Testis (tissue), 2 donors: ENCODE data around the gene MECP2.

ENCODE experiments used
- POLR2A ChIP-seq: fragments of 450-650 bp; IDR thresholded peaks from one replicate; pipeline ENCODE4 v1.6.1; 2017; ENCODE audit warnings: antibody characterized with exemption, mild to moderate bottlenecking, moderate library complexity
- TF ChIP-seq, protein P1 (sequence below), 3 experiments: fragments of 450-650 bp in 2 of 3; fragments of 200-600 bp in 1 of 3; sonication (generic) in 1 of 3; IDR thresholded peaks; one replicate each; pipeline ENCODE4 v1.5.1; 2016 to 2019; ENCODE audit warnings: antibody characterized with exemption in 3 of 3, mild to moderate bottlenecking in 2 of 3, moderate library complexity in 1 of 3

DNA sequence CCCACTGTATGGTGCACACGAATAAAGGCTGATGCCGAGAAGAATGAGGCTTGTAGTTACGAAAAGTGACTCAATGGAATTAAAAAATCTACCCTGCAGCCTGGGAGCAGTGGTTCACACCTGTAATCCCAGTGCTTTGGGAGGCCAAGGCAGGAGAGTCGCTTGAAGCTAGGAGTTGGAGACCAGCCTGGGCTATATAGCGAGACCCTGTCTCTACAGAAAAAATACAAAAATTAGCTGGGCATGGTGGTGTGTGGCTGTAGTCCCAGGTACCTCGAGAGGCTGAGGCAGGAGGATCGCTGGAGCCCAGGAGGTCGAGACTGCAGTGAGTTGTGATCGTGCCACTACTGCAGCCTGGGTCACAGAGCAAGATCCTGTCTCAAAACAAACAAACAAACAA lies 34.8 kb upstream of the MECP2 start:
- TF ChIP-seq, protein P1, sequence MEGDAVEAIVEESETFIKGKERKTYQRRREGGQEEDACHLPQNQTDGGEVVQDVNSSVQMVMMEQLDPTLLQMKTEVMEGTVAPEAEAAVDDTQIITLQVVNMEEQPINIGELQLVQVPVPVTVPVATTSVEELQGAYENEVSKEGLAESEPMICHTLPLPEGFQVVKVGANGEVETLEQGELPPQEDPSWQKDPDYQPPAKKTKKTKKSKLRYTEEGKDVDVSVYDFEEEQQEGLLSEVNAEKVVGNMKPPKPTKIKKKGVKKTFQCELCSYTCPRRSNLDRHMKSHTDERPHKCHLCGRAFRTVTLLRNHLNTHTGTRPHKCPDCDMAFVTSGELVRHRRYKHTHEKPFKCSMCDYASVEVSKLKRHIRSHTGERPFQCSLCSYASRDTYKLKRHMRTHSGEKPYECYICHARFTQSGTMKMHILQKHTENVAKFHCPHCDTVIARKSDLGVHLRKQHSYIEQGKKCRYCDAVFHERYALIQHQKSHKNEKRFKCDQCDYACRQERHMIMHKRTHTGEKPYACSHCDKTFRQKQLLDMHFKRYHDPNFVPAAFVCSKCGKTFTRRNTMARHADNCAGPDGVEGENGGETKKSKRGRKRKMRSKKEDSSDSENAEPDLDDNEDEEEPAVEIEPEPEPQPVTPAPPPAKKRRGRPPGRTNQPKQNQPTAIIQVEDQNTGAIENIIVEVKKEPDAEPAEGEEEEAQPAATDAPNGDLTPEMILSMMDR (IDR thresholded peaks at IDR 0.05), result no peak
- TF ChIP-seq POLR2A, result no peak
